Stimulated activated CD8-positive, alpha-beta memory T cell treated with anti-CD3 and anti-CD28 coated beads, Interleukin-12 subunit alpha, Interleukin-12 subunit beta, amount 100 ng/mL, for 24 hours (primary cell): ENCODE measurements around the gene FOXE1.

Source experiments
- DNase-seq: peaks from one replicate; pipeline ENCODE4 v3.0.0-alpha.2; 2020; ENCODE audit errors: extremely low read depth

The FOXE1 gene

GRCh38 chr9:97853056-97853843, at the start of gene FOXE1:
Gene FOXE1 (plus strand): TSS chr9:97853226. CDS start chr9:97853915, 689 bp downstream.
- DNase-seq: no peak

GRCh38 chr9:97804059-97804365, 49.0 kb upstream of the FOXE1 start:
- no peak for DNase-seq

GRCh38 chr9:97806721-97807120, 46.3 kb upstream of the FOXE1 start:
- no peak for DNase-seq

- DNase-seq: no peak
These were observed 45.3 kb upstream of the FOXE1 start for GRCh38 chr9:97807681-97808080.

- no peak for DNase-seq
These were observed 44.6 kb upstream of the FOXE1 start for GRCh38 chr9:97808415-97808814.

- DNase-seq: no peak
These were observed 44.1 kb upstream of the FOXE1 start for GRCh38 chr9:97808972-97809371.

- DNase-seq: no peak
These were observed 43.2 kb upstream of the FOXE1 start for GRCh38 chr9:97809666-97810344.

GRCh38 chr9:97811533-97812246, 41.3 kb upstream of the FOXE1 start:
- no peak for DNase-seq

GRCh38 chr9:97812247-97812543, 40.8 kb upstream of the FOXE1 start:
- DNase-seq: no peak

GRCh38 chr9:97813072-97813471, 40.0 kb upstream of the FOXE1 start:
- no peak for DNase-seq

GRCh38 chr9:97819735-97820134, 33.3 kb upstream of the FOXE1 start:
- DNase-seq: no peak

- no peak for DNase-seq
These were observed 32.7 kb upstream of the FOXE1 start for GRCh38 chr9:97820373-97820772.

- DNase-seq: no peak
These were observed 21.9 kb upstream of the FOXE1 start for GRCh38 chr9:97830884-97831829.

- DNase-seq: no peak
These were observed 21.0 kb upstream of the FOXE1 start for GRCh38 chr9:97831843-97832636.

- no peak for DNase-seq
These were observed 12.5 kb upstream of the FOXE1 start for GRCh38 chr9:97840521-97840920.

GRCh38 chr9:97842960-97843359, 10.1 kb upstream of the FOXE1 start:
- no peak for DNase-seq

- DNase-seq: no peak
These were observed 7.9 kb upstream of the FOXE1 start for GRCh38 chr9:97845130-97845529.

- no peak for DNase-seq
These were observed 7.3 kb upstream of the FOXE1 start for GRCh38 chr9:97845763-97846162.

- DNase-seq: no peak
These were observed 6.7 kb upstream of the FOXE1 start for GRCh38 chr9:97846347-97846746.

- no peak for DNase-seq
These were observed 5.4 kb upstream of the FOXE1 start for GRCh38 chr9:97847474-97848214.

- DNase-seq: no peak
These were observed 4.9 kb upstream of the FOXE1 start for GRCh38 chr9:97848215-97848479.
